ENCODE data around the gene SETD5.
A peak's percentile ranks its signal among the peaks of the same experiment; 100 is the strongest.

SETD5 gene

DNA sequence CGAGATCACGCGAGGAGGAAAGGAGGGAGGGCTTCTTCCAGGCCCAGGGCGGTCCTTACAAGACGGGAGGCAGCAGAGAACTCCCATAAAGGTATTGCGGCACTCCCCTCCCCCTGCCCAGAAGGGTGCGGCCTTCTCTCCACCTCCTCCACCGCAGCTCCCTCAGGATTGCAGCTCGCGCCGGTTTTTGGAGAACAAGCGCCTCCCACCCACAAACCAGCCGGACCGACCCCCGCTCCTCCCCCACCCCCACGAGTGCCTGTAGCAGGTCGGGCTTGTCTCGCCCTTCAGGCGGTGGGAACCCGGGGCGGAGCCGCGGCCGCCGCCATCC, 1.1 kb upstream of the SETD5 start:
- H3K4me3 ChIP-seq (replicated peaks; ENCODE audit: low read depth, low read length), result peak overlapping the region; percentile 80
- TF ChIP-seq, protein P1, sequence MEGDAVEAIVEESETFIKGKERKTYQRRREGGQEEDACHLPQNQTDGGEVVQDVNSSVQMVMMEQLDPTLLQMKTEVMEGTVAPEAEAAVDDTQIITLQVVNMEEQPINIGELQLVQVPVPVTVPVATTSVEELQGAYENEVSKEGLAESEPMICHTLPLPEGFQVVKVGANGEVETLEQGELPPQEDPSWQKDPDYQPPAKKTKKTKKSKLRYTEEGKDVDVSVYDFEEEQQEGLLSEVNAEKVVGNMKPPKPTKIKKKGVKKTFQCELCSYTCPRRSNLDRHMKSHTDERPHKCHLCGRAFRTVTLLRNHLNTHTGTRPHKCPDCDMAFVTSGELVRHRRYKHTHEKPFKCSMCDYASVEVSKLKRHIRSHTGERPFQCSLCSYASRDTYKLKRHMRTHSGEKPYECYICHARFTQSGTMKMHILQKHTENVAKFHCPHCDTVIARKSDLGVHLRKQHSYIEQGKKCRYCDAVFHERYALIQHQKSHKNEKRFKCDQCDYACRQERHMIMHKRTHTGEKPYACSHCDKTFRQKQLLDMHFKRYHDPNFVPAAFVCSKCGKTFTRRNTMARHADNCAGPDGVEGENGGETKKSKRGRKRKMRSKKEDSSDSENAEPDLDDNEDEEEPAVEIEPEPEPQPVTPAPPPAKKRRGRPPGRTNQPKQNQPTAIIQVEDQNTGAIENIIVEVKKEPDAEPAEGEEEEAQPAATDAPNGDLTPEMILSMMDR (IDR thresholded peaks at IDR 0.05; ENCODE audit: low read depth, low read length, missing control alignments), result no peak
- peak; percentile 84 for DNase-seq (ENCODE audit: extremely low read depth, low read depth)

DNA sequence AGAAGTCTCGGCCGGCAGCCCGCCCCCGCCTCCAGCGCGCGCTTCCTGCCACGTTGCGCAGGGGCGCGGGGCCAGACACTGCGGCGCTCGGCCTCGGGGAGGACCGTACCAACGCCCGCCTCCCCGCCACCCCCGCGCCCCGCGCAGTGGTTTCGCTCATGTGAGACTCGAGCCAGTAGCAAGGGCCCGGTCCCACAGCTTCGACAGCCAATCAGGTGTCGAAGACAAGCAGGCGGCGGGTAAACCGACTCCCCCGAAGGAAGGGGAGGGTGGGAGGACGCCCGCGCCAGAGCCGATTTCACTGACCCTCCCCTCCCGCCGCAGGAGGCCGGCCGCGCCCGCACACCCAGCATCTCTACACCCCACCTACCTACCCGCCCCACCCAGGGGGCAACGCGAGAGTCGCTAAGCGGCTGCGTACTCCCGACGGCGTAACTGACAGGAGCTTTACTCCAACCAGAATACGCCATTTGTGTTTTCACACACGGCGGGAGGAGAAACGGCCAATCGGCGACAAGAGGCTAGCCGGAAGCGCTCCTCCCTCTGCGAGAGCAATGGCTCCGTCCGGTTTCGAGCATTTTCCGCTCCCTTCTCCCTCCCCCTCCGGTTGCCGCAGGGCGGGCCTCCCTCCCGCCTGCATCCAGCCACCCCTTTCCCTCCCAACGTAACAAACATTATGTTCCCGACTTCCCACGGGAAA, 633 bp upstream of the SETD5 start:
- peak; percentile 99 for DNase-seq (ENCODE audit: extremely low read depth, low read depth)
- TF ChIP-seq, protein P1 (IDR thresholded peaks at IDR 0.05; ENCODE audit: low read depth, low read length, missing control alignments), result no peak
- H3K4me3 ChIP-seq (replicated peaks; ENCODE audit: low read depth, low read length), result peak overlapping the region; percentile 80

DNA sequence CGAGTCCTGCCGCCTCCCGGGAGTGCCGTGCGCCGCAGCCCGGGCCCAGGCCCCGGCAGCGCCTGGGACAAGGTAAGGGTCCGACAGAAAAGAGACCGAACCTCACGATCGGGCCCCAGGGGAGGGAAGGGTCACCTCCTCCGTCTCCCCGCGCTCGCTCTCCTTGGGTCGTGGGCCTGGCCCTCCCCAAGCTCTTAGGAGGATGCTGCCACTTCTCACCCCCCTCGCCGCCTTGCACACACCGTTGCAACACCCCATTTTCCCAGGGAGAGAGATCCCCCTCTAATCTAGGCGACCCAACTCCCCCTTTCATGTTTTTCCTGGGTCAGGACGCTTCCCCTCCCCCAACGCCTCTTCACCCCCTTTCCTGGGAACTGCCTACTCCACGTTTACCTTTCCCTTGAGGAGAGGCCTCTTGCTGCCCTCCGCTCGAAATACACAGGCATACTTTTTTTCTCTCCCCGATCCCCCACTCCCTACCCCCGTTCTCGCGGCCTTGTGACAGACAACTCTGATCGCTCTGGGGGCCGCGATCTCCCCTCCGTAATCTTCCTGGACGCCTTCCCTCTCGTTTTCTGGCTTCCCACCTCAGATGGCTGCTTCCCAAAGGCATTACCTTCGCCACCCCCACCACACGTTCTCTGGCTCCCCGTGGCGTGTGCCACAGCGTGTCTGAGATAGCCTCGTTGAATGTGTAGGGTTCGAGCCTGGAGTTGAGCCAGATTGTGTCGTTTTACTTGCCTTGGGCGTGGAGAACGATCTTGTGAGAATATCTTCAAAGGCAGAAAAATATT, 688 bp downstream of the SETD5 start:
- no peak for DNase-seq (ENCODE audit: extremely low read depth, low read depth)
- H3K4me3 ChIP-seq (replicated peaks; ENCODE audit: low read depth, low read length), result peak overlapping the region; percentile 70
- TF ChIP-seq, protein P1 (IDR thresholded peaks at IDR 0.05; ENCODE audit: low read depth, low read length, missing control alignments), result no peak

DNA sequence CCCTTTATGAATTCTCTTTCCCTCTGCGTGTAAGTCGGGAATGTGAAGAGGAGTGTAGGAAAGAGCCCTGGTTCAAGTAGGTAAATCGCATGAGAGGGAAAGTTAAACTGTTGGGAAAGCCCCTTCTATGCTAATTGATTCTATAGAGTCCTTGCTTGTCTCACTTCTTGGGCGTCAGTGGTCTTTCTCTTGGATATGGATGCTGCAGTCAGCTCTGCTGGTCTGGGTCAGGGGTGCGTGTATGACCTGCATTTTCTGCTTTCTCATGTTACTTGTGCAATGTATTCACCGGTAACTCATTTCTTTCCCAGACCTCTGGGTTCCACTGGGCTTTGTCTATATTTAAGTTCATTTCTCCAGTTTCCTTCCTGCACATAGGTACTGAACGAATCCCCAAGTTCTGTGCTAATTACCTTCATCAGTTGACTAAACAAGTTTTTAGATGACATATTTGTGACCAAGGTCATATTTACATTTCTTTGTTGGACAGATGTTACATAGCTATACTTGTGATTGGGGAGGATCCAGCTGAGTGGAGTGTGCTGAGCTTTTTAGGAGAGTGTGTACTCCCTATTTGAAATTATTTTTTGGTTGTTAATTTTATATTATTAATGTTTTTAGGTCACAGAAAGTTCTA, 1.4 kb downstream of the SETD5 start:
- DNase-seq (ENCODE audit: extremely low read depth, low read depth), result no peak
- TF ChIP-seq, protein P1 (IDR thresholded peaks at IDR 0.05; ENCODE audit: low read depth, low read length, missing control alignments), result no peak
- peak overlapping the region; percentile 70 for H3K4me3 ChIP-seq (replicated peaks; ENCODE audit: low read depth, low read length)

DNA sequence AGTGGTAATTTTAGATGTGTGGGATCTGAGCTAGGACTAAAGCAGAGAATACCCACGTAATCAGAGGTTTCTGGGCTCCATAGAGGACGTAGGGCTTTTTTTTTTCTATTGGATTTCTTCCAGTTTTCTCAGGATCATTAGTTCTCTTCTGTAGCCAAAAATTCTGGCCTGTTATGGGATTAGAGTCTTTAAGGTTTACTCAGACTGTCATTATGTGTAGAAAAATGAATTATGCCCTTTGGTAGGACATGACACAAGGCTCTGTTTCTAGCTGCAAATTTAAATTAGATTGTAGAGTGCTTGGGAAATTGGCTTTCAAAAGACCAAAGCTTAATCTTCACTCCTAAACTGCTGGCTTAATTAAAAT, 1.9 kb downstream of the SETD5 start:
- TF ChIP-seq, protein P1 (IDR thresholded peaks at IDR 0.05; ENCODE audit: low read depth, low read length, missing control alignments), result no peak
- peak overlapping the region; percentile 70 for H3K4me3 ChIP-seq (replicated peaks; ENCODE audit: low read depth, low read length)
- DNase-seq (ENCODE audit: extremely low read depth, low read depth), result no peak

DNA sequence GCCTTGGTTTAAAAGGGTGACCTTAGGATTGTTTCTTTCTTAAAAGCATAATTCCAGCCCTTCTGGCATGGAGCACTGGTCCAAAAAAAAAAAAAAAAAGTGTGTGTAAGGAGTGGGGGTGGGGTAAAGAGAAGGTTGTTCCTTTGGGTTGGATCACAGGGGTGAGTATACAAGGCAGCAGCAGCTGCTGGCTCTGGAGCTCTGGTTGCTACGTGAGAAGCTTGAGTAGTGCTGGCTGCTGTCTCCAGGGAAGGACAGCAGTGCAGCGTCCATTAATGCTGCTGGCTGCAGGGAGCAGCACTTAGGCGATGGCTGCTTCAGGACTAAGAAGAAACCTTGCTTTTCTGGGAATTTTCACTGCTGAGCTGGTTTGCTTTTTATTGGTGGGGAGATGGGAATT, 2.3 kb downstream of the SETD5 start:
- peak; percentile 75 for DNase-seq (ENCODE audit: extremely low read depth, low read depth)
- TF ChIP-seq, protein P1 (IDR thresholded peaks at IDR 0.05; ENCODE audit: low read depth, low read length, missing control alignments), result no peak
- peak overlapping the region; percentile 70 for H3K4me3 ChIP-seq (replicated peaks; ENCODE audit: low read depth, low read length)

Data from HFF-Myc (cell line).